ENCODE results near the gene ENOX2. TPM values are rescaled to one million over a fixed set of nuclear protein-coding genes. Genes with fewer than 3 reads are reported as not detected.

Gene ENOX2
- total RNA-seq, 4 donors from 2014 or later: 9.3 to 20.7 (median 15.4) TPM

- ATAC-seq: no peak
Observed at GRCh38 chrX:130607431-130607830, 295.6 kb downstream of the ENOX2 start.

DNA sequence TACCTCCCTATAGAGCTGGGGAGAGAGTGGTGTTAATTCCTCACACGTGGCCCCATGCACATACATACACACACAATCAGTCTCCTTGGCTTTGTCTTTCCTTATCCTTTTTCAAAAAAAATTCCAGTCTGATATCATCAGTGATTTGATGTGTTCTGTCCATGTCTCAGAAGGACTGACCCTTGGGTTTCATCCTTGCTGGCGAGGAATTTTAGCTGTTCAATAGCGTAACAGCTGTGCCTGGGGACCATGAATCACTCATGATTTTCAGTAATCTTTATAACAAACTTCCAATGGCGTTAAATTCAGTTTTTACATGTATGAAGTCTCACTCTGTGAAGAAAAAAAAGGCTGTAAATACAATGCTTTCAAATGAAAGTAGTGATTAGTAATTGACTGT, 296.6 kb downstream of the ENOX2 start:
- no peak overlapping the region for H3K27ac ChIP-seq
- 0 to 53% methylated on average over 1 to 4 of the region's 4 CpGs for WGBS, 2 donors (ENCODE audit: low coverage in 1 of 2)
- ATAC-seq: no peak
- no peak overlapping the region for H3K4me3 ChIP-seq
- H3K27me3 ChIP-seq: no peaks in the 10 kb centered on the region
- TF ChIP-seq POLR2AphosphoS5 (IDR thresholded peaks at IDR 0.05): no peak
- no peak for TF ChIP-seq EP300 (IDR thresholded peaks at IDR 0.05)
- TF ChIP-seq CTCF (IDR thresholded peaks at IDR 0.05): no peak
- no peak for TF ChIP-seq POLR2A (IDR thresholded peaks at IDR 0.05)
- no peaks in the 10 kb centered on the region for H3K36me3 ChIP-seq
- no peaks in the 10 kb centered on the region for H3K9me3 ChIP-seq
- no peaks in the 10 kb centered on the region for H3K4me1 ChIP-seq

More at GRCh38 chrX:130607431-130607830, 295.6 kb downstream of the ENOX2 start:
- no peak overlapping the region for H3K27ac ChIP-seq
- WGBS, 2 donors (ENCODE audit: low coverage in 1 of 2): 68 to 70% methylated on average over 3 to 4 of the region's 4 CpGs
- H3K4me1 ChIP-seq: no peaks in the 10 kb centered on the region
- no peak for TF ChIP-seq POLR2AphosphoS5 (IDR thresholded peaks at IDR 0.05)
- no peak for TF ChIP-seq CTCF (IDR thresholded peaks at IDR 0.05)
- TF ChIP-seq EP300 (IDR thresholded peaks at IDR 0.05): no peak
- no peak overlapping the region for H3K4me3 ChIP-seq
- no peaks in the 10 kb centered on the region for H3K36me3 ChIP-seq
- no peaks in the 10 kb centered on the region for H3K27me3 ChIP-seq
- H3K9me3 ChIP-seq: no peaks in the 10 kb centered on the region

DNA sequence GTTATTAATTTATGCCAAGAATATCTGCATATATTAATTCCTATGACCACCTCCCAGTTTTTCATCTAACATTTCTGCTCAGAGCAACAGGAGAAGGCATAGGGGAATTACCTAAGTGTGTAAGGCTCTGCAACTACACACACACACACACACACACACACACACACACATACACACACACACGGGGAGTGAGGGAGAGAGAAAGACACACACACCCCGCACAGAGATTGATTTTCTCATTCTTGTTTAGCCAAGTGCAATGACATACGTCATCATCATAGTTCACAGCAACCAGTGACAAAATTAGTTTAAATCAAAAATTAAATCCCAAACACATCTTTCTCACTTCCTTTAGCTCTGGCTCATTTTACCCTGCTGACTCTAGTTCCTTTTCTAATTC, 298.1 kb downstream of the ENOX2 start:
- Histone ChIP-seq H3K4me1 (no peaks in the 10 kb centered on the region), H3K36me3 (no peaks in the 10 kb centered on the region), H3K9me3 (no peaks in the 10 kb centered on the region), H3K4me3 (no peak overlapping the region), H3K27me3 (no peaks in the 10 kb centered on the region), H3K27ac (no peak overlapping the region)
- WGBS, 2 donors (ENCODE audit: low coverage in 1 of 2): 50% methylated on average over 3 of the region's 3 CpGs; no CpG with 5 or more reads in 1 of the 2 donors
- ATAC-seq: no peak
- TF ChIP-seq CTCF (IDR thresholded peaks at IDR 0.05): no peak
- TF ChIP-seq POLR2AphosphoS5 (IDR thresholded peaks at IDR 0.05): no peak
- TF ChIP-seq POLR2A (IDR thresholded peaks at IDR 0.05): no peak
- TF ChIP-seq EP300 (IDR thresholded peaks at IDR 0.05): no peak

- H3K36me3 ChIP-seq: no peaks in the 10 kb centered on the region
Observed at GRCh38 chrX:130594453-130594916, 308.5 kb downstream of the ENOX2 start.

More at GRCh38 chrX:130594453-130594916, 308.5 kb downstream of the ENOX2 start:
- no peak overlapping the region for H3K27ac ChIP-seq
- H3K4me1 ChIP-seq: no peaks in the 10 kb centered on the region
- H3K27me3 ChIP-seq: no peaks in the 10 kb centered on the region
- H3K4me3 ChIP-seq: no peak overlapping the region
- H3K9me3 ChIP-seq: no peaks in the 10 kb centered on the region
- 37 to 61% methylated on average over 6 to 7 of the region's 9 CpGs for WGBS, 2 donors (ENCODE audit: low coverage in 1 of 2)
- TF ChIP-seq POLR2A (IDR thresholded peaks at IDR 0.05) (no peak), POLR2AphosphoS5 (IDR thresholded peaks at IDR 0.05) (no peak), EP300 (IDR thresholded peaks at IDR 0.05) (no peak), CTCF (IDR thresholded peaks at IDR 0.05) (no peak)
- ATAC-seq: no peak

Data from gastroesophageal sphincter (tissue), 4 donors.